Fibroblast of skin of right biceps (primary cell): Measurements from ENCODE around the gene CD48.

Source experiments
- DNase-seq: peaks from one replicate; pipeline ENCODE4 v3.0.0-alpha.2; 2013

The CD48 gene

GRCh38 chr1:160630523-160631451 is 80.8 kb downstream of the CD48 start:
- DNase-seq, result no peak

DNA sequence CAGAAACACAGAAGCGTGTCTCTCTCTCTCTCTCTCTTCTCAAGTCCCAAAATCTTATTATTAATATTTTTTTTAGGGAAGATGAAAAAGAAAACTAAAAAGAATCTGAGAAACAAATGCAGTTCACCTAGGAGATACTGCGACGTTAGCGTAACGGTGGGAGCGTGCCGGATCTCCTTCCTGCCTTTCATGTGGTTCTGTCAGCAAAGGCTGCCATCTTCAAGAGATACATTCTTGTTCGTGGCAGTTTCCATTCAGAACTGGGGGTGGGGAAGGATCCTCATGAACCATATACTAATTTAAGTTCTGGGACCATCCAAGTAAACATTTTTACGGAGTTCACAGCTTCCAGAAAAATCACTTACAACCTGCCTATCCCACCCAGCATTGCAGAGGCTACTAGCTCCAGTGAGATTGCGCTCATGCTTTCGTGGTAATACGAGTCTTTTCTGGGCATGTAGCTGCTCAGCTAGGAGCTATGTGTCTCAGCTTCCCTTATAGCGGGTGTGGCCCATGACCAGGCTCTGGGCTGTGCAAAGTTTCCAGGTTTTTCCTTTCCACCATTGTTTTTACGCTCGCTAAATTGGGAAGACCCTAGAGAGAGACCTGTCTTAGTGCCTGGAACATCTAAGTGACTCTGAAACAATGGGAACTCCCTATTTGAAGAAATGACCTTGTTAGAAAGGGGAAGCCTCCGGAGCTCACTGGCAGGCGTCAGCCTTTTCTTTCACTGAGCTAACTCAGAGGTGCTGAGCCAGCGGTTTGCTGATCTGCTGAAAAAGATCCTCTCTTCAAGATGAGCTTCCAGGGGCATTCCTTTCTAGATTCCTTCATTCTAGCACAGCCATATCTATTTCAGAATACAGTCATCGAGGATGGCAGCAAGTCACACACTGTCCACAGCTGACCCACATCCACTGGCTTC is 82.1 kb downstream of the CD48 start:
- DNase-seq, result no peak

- no peak for DNase-seq
Observed at GRCh38 chr1:160628799-160629263, 82.8 kb downstream of the CD48 start.
